DOHH2 (cell line): Measurements from ENCODE around the gene TMEM37.

Source experiments
- H3F3A ChIP-seq: fragments of 200-600 bp; sonication (generic), shearing (Covaris generic); 2 replicates; pipeline ENCODE4 v1.6.0; 2016; ENCODE audit warnings: antibody characterized with exemption, mild to moderate bottlenecking; ENCODE audit not compliant: control insufficient read depth, insufficient read depth
- H3K27ac ChIP-seq: fragments of 200-600 bp; sonication (generic); 2 replicates; pipeline ENCODE4 v1.5.1; 2014; ENCODE audit warnings: low read depth, mild to moderate bottlenecking, low read length, moderate library complexity
- H3K27me3 ChIP-seq: fragments of 200-600 bp; sonication (generic); 2 replicates; pipeline ENCODE4 v1.6.1; 2014; ENCODE audit warnings: mild to moderate bottlenecking, low read length, mixed read lengths; ENCODE audit not compliant: control insufficient read depth
- H3K36me3 ChIP-seq: fragments of 200-600 bp; sonication (generic); 2 replicates; pipeline ENCODE4 v1.6.1; 2014; ENCODE audit warnings: mild to moderate bottlenecking, low read length, moderate library complexity, mixed read lengths; ENCODE audit not compliant: control insufficient read depth
- H3K4me1 ChIP-seq: fragments of 200-600 bp; sonication (generic); 2 replicates; pipeline ENCODE4 v1.6.1; 2014; ENCODE audit warnings: mild to moderate bottlenecking, low read length, mixed read lengths; ENCODE audit not compliant: control insufficient read depth
- H3K4me2 ChIP-seq: fragments of 200-600 bp; sonication (generic); 2 replicates; pipeline ENCODE4 v1.6.0; 2014; ENCODE audit warnings: mild to moderate bottlenecking, low read length, moderate library complexity
- H3K4me3 ChIP-seq: fragments of 200-600 bp; sonication (generic); 2 replicates; pipeline ENCODE4 v1.5.1; 2014; ENCODE audit warnings: mild to moderate bottlenecking, low read length, mixed read lengths
- H3K79me2 ChIP-seq: fragments of 200-600 bp; sonication (generic); 2 replicates; pipeline ENCODE4 v1.6.1; 2014; ENCODE audit warnings: mild to moderate bottlenecking, low read length, mixed read lengths; ENCODE audit not compliant: control insufficient read depth
- H3K9me2 ChIP-seq: fragments of 200-600 bp; sonication (generic); replicated peaks from 2 replicates; pipeline ENCODE4 v1.6.1; 2014; ENCODE audit warnings: mild to moderate bottlenecking, low read length, mixed read lengths; ENCODE audit not compliant: control insufficient read depth
- H3K9me3 ChIP-seq: fragments of 200-600 bp; sonication (generic); 2 replicates; pipeline ENCODE4 v1.6.1; 2014; ENCODE audit warnings: antibody characterized with exemption, low read length, mixed read lengths; ENCODE audit not compliant: control insufficient read depth, insufficient read depth
- H4K20me1 ChIP-seq: fragments of 200-600 bp; sonication (generic); 2 replicates; pipeline ENCODE4 v1.6.0; 2014; ENCODE audit warnings: low read depth, mild to moderate bottlenecking, antibody characterized with exemption, low read length, moderate library complexity; ENCODE audit not compliant: control insufficient read depth, insufficient read depth
- EZH2phosphoT487 ChIP-seq: fragments of 200-600 bp; sonication (generic); IDR thresholded peaks from 2 replicates; pipeline ENCODE4 v1.6.1; 2017; ENCODE audit warnings: borderline replicate concordance, mild to moderate bottlenecking, antibody characterized with exemption, low read length, moderate library complexity, mixed read lengths
- TF ChIP-seq, protein P1 (sequence below): fragments of 200-600 bp; sonication (generic); IDR thresholded peaks from one replicate; pipeline ENCODE4 v1.5.1; 2014; ENCODE audit warnings: antibody characterized with exemption, mild to moderate bottlenecking, low read depth, low read length; ENCODE audit not compliant: poor library complexity, severe bottlenecking

The TMEM37 gene

DNA sequence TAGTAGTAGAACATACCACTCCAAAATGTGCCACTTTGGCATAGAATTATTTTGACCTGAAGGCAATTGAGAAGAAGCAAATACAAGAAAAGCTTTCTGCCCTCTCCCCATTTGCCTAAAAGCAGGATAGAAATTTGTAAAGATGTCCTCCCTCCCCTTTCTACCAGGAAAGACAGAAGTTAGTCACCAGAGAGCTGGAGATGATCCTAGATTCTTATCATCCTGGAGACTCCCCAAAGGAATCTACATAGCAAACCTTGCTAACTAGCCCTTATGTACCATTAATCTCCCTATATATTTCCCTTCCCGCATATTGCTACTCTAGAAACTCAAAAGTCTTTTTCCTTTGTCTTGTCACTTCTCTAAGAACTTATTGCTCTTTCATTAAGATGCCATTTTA is 12.6 kb upstream of the TMEM37 start:
- H3K36me3 ChIP-seq = no peaks in the 10 kb centered on the region
- H4K20me1 ChIP-seq = no peaks in the 10 kb centered on the region
- peaks cover 36% of the 10 kb centered on the region for H3K27me3 ChIP-seq
- H3F3A ChIP-seq = no peaks in the 10 kb centered on the region; the same call in 1 of the 2 replicates
- H3K27ac ChIP-seq = no peak overlapping the region
- TF ChIP-seq, protein P1, sequence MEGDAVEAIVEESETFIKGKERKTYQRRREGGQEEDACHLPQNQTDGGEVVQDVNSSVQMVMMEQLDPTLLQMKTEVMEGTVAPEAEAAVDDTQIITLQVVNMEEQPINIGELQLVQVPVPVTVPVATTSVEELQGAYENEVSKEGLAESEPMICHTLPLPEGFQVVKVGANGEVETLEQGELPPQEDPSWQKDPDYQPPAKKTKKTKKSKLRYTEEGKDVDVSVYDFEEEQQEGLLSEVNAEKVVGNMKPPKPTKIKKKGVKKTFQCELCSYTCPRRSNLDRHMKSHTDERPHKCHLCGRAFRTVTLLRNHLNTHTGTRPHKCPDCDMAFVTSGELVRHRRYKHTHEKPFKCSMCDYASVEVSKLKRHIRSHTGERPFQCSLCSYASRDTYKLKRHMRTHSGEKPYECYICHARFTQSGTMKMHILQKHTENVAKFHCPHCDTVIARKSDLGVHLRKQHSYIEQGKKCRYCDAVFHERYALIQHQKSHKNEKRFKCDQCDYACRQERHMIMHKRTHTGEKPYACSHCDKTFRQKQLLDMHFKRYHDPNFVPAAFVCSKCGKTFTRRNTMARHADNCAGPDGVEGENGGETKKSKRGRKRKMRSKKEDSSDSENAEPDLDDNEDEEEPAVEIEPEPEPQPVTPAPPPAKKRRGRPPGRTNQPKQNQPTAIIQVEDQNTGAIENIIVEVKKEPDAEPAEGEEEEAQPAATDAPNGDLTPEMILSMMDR = no peak
- no peak for TF ChIP-seq EZH2phosphoT487
- H3K9me3 ChIP-seq = peaks cover 8% of the 10 kb centered on the region
- no peak overlapping the region for H3K4me3 ChIP-seq
- H3K4me2 ChIP-seq = no peak overlapping the region
- H3K9me2 ChIP-seq = no peaks in the 10 kb centered on the region
- H3K4me1 ChIP-seq = peaks cover 21% of the 10 kb centered on the region
- no peaks in the 10 kb centered on the region for H3K79me2 ChIP-seq

DNA sequence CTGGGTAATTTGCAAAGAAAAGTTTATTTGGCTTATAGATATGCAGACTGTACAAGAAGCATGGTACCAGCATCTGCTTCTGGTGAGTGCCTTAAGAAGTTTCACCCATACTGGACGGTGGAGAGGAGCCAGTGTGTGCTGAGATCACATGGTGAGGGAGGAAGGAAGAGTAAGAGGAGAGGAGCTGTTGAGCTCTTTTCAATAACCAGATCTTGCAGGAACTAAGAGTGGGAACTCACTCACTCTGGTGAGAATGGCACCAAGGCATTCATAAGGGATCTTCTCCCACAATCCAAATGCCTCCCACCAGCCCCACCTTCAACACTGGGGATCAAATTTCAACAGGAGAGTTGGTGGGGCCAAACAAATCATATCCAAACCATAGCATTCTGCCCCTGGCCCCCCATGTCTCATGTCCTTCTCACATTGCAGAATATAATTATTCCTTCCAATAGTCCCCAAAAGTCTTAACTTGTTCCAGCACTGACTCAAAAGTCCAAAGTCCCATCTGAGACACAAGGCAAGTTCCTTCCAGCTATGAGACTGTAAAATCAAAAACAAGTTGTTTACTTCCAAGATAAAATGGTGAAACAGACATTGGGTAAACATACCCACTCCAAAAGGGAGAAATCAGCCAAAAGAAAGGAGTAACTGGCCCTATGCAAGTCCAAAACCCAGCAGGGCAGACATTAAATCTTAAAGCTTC is 11.7 kb upstream of the TMEM37 start:
- Histone ChIP-seq H3K9me3 (peaks cover 8% of the 10 kb centered on the region), H3K4me3 (no peak overlapping the region), H3K9me2 (no peaks in the 10 kb centered on the region), H3K27me3 (peaks cover 45% of the 10 kb centered on the region), H4K20me1 (no peaks in the 10 kb centered on the region), H3K79me2 (no peaks in the 10 kb centered on the region), H3F3A (no peaks in the 10 kb centered on the region; the same call in 1 of the 2 replicates), H3K27ac (no peak overlapping the region), H3K4me2 (no peak overlapping the region), H3K36me3 (no peaks in the 10 kb centered on the region), H3K4me1 (peaks cover 12% of the 10 kb centered on the region)
- TF ChIP-seq, protein P1 = no peak
- no peak for TF ChIP-seq EZH2phosphoT487

DNA sequence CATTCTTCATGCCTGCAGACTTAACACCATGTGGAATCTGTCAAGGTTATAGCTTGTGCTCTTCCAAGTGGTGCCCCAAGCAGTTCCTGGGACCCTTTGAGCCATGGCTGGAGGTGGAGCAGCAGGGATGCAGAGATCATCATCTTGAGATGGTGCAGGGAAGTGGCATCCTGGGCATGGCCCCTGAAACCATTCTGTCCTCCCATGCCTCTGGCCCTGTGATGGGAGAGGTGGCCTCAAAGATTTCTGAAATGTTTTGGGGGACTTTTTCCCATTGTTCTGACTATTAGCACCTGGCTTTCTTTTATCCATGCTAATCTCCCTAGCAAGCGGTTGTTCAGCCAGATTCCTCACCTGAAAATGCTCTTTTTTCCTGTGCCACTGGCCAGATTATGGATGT is 10.3 kb upstream of the TMEM37 start:
- H3K9me2 ChIP-seq = no peaks in the 10 kb centered on the region
- peaks cover 8% of the 10 kb centered on the region for H3K9me3 ChIP-seq
- no peaks in the 10 kb centered on the region for H3K36me3 ChIP-seq
- H3K79me2 ChIP-seq = no peaks in the 10 kb centered on the region
- no peaks in the 10 kb centered on the region for H3K4me1 ChIP-seq
- no peak overlapping the region for H3K27ac ChIP-seq
- H3K27me3 ChIP-seq = peaks cover 55% of the 10 kb centered on the region
- no peak for TF ChIP-seq EZH2phosphoT487
- TF ChIP-seq, protein P1 = no peak
- no peak overlapping the region for H3K4me2 ChIP-seq
- H3F3A ChIP-seq = no peaks in the 10 kb centered on the region
- H3K4me3 ChIP-seq = no peak overlapping the region
- H4K20me1 ChIP-seq = no peaks in the 10 kb centered on the region
